Stimulated activated CD4-positive, alpha-beta T cell treated with anti-CD3 and anti-CD28 coated beads, Interleukin-4, amount 100 ng/mL, for 24 hours (primary cell): ENCODE measurements around the gene TBC1D13.
"Not testable (repeated sequence)": the region's sequence is repeated elsewhere in the genome, so short reads cannot be mapped to it uniquely, and the experiment has no call there.

ENCODE experiments used
- DNase-seq: peaks from one replicate; pipeline ENCODE4 v3.0.0-alpha.2; 2020

Gene TBC1D13, protein sequence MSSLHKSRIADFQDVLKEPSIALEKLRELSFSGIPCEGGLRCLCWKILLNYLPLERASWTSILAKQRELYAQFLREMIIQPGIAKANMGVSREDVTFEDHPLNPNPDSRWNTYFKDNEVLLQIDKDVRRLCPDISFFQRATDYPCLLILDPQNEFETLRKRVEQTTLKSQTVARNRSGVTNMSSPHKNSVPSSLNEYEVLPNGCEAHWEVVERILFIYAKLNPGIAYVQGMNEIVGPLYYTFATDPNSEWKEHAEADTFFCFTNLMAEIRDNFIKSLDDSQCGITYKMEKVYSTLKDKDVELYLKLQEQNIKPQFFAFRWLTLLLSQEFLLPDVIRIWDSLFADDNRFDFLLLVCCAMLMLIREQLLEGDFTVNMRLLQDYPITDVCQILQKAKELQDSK

GRCh38 chr9:128786681-128787601, at the start of gene TBC1D13:
Gene TBC1D13 (plus strand): TSS chr9:128787253. CDS start chr9:128787354, 101 bp downstream.
- DNase-seq, result peak; percentile 88

GRCh38 chr9:128742401-128742800, 44.7 kb upstream of the TBC1D13 start:
- DNase-seq, result no peak

DNA sequence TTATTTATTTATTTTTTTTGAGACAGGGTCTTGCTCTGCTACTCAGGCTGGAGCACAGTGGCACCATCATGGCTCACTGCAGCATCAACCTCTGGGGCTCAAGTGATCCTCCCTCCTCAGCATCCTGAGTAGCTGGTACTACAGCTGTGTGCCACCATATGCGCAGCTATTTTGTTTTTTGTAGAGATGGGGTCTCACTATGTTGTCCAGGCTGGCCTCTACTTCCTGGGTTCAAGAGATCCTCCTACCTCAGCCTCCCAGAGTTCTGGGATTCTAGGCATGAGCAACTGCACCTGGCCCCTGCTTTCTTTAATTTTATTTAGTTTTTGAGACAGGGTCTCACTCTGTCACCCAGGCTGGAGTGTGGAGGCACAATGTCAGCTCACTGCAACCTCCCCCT, 43.6 kb upstream of the TBC1D13 start:
- no peak for DNase-seq

DNA sequence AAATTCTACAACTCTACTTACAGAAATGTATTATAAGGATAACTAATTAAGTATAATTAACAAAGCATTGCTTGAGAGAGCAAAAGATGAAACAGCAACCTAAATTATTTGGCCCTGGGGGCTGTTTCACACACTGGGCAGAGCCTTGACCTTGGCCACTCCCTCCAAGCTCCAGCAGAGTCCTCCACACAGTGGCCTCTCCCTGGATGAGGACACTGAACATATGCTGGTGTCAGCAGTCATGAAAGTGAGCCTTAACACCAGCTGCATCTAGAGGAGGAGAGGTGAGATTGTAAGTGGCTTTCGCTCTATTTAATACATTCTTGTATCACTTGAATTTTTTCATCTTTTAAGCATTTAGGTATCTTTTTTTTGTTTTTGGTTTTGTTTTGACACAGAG, 39.8 kb upstream of the TBC1D13 start:
- no peak for DNase-seq

DNA sequence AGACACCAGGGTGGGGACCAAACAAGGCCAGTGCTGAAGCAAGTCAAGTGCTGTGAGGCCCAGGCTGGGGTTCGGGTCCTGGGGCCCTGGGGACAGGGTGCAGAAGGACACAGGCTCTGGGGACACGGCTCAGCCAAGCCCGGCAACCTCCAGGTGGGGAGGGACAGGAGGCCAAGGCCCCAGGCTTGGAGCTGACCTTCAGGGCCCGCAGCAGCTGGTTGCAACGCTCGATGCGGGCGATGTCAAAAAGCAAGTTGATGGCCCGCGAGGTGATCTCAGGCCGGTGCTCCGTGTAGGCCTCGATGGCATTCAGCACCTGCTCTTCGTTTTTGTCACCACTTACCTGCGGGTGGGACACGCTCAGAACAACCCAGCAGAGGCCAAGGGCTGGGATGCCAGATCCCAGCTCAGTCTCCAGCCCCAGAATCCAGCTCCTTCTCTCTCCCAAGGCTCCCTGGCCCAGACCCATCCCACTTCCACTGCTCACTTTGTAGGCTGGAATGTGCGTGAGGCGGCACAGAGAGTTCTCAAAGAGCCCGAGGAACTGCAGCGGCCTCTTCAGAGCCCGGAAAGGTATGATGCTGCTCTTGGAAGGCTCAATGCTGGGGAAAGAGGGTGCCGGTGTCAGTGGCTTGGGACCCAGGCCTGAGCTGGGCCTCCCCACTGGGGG, 36.0 kb upstream of the TBC1D13 start:
- DNase-seq, result no peak

GRCh38 chr9:128753627-128754026, 33.4 kb upstream of the TBC1D13 start:
- DNase-seq, result no peak

GRCh38 chr9:128757602-128758001, 29.5 kb upstream of the TBC1D13 start:
- DNase-seq, result no peak

DNA sequence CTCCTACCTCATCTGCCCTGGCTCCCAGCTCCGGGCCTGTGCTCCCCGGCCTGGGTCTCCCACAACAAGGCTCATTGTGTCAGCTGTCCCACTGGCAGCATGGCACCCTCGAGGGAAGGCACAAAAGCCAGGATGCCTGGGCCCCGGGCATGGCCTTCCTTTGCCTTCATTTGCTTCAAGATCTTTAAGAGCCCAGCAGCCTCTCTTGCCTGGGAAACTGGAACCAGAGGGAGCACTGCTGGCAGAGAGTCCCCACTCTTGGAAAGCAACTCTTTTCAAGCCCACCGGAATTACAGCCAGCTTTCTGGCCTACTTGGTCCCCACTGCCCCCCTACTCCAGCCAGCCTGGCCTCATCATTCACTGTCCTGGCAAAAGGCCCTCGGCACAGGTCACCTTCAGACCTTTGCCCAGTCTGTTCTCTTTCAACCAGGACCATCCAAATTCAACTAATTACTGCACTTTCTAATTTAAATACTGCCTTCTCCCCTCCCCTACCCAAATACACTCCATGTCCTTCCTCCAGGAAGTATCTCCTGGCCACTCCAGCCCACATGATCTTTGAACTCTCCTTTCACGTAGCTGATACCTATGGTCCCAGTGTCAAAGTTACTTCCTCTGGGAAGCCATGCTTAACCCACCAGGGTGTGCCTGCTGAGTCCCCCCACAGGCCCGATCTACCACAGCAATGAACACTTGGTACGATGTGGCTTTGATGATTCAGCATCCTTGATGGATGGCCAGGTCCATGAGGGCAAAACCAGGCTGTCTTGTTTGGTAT, 24.2 kb upstream of the TBC1D13 start:
- DNase-seq, result no peak

DNA sequence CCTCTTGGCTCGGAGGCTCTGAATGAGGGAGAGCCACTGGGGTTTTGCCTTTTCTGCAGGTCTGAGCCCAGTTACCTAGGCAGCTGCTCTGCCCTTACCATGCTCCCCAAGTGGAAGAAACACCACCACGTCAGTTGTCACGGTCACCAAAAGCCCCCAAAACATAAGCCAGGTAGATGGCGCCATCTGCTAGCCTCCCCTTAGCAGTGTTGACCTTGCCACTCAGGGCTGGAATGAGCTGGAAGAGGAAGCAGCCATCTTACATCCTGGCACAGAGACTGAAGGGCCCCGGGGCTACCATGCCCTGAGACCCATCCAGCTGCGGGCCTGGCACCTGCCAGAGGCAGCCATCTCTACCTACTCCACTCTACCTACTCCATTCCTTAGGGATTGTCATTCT, 22.7 kb upstream of the TBC1D13 start:
- DNase-seq, result no peak

- DNase-seq, result no peak
Observed at GRCh38 chr9:128765499-128765898, 21.6 kb upstream of the TBC1D13 start.

- DNase-seq, result no peak
Observed at GRCh38 chr9:128768606-128769005, 18.4 kb upstream of the TBC1D13 start.

DNA sequence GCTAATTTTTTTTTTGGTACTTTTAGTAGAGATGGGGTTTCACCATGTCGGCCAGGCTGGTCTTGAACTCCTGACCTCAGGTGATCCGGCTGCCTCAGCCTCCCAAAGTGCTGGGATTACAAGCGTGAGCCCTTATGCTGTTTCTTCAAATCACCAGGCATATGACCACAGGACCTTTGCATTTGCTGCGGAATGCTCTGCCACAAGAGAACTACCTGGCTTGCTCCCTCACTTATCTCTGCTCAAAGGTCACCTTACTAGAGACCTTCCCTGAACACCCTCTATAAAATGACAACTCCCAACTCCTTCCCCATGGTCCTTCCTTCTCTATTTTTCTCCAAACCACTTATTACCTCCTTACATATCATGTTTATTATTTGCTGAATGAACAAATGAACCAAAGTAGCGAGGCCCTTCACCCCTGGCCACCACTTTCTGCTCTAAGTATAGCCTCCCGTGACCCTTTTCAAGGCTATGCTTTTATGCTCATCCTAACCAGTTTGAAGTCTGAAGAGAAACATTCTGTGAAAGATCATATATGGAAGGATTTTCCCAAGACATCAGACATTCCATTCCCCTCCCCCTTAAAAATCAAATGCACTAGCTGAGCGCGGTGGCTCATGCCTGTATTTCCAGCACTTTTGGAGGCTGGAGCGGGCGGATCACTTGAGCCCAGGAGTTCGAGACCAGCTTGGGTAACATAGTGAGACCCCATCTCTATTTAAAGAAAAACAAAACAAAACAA, 16.6 kb upstream of the TBC1D13 start:
- no peak for DNase-seq

GRCh38 chr9:128771094-128771721, 15.8 kb upstream of the TBC1D13 start:
- no peak for DNase-seq

DNA sequence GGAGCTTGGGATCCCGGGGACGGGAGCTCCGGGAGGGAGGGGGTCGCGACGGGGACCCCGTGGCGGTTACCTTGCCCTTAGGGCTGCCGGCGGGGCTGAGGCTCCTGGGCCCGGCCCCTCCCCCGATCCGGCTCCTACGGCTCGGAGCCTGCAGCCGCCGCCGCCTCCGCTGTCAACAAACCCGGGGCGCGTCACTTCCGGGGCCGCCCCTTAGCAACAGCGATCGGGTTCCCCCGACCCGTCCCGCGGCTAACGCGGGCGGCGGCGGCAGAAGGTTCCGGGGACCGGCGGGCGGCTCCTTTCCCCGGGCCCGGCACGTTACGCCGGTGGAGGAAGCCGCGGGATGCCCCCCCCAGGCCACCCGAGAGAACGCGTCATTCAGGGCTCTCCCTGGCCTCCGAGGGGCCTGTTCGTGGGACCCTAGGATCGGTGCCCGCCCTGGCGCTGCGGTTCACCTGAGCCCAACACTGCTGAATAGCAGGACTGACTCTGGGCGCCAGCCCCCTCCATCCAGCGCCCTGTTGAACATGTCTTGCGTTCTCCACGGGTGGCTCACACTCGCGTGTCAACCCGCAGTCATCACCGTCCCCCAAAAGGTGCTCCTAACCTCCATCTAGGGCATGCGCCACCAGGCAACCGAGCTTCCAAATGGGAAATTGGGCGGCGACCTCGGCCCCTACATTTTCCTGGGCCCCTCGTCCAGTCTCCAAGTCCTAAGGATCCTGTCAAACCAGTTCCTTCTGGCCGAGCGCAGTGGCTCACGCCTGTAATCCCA, 15.1 kb upstream of the TBC1D13 start, which contains the start of gene ZER1:
Gene ZER1 (minus strand): TSS at position 183 of the 775 bp plus-strand sequence. CDS start 16,362 bp downstream, outside the sequence.
- peak; percentile 93 for DNase-seq

- no peak for DNase-seq
Observed at GRCh38 chr9:128773049-128773448, 14.0 kb upstream of the TBC1D13 start.

DNA sequence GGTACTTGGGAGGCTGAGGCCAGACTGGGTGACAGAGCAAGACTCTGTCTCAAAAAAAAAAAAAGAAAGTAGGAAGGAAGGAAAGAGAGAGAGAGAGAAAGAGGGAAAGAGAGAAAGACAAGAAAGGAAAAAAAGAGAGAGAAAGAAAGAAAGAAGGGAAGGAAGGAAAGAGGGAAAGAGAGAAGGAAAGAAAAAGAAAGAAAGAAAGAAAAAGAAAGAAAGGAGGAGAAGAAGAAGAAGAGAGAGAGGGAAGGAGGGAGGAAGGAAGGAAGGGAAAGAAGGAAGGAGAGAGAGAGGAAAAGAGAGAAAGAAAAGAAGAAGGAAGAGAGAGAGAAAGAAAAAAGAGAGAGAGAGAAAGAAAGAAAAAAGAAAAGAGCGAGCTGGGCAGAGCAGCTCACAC, 12.2 kb upstream of the TBC1D13 start:
- no peak for DNase-seq

DNA sequence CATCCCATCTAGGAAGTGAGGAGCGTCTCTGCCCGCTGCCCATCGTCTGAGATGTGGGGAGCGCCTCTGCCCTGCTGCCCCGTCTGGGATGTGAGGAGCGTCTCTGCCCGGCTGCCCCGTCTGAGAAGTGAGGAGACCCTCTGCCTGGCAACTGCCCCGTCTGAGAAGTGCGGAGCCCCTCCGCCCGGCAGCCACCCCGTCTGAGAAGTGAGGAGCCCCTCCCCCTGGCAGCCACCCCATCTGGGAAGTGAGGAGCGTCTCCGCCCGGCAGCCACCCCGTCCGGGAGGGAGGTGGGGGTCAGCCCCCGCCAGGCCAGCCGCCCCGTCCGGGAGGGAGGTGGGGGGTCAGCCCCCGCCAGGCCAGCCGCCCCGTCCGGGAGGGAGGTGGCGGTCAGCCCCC, 7.0 kb upstream of the TBC1D13 start:
- DNase-seq, result not testable (repeated sequence)

- no peak for DNase-seq
Observed at GRCh38 chr9:128781187-128782070, 5.6 kb upstream of the TBC1D13 start.

GRCh38 chr9:128782669-128783068, 4.4 kb upstream of the TBC1D13 start:
- no peak for DNase-seq
